Liver (tissue), 9 donors: Measurements from ENCODE around the gene EMP2. TPM values are rescaled to one million over a fixed set of nuclear protein-coding genes. Genes with fewer than 3 reads are reported as not detected.

Experiments
- DNase-seq: peaks from one replicate; pipeline ENCODE4 v3.0.0-alpha.2; 2017; ENCODE audit warnings: low spot score
- H3K27ac ChIP-seq, 2 donors: one replicate each; pipeline ENCODE4 v1.7.0; 2013; ENCODE audit warnings: inconsistent platforms in 2 of 2, low read length in 2 of 2, control low read depth in 1 of 2, low read depth in 1 of 2, mild to moderate bottlenecking in 1 of 2
- H3K27me3 ChIP-seq, 4 donors: one replicate each; pipeline versions ENCODE4 v1.6.1 to v1.7.0; 2013; ENCODE audit warnings: low read length in 3 of 4, inconsistent platforms in 1 of 4, mild to moderate bottlenecking in 1 of 4, moderate library complexity in 1 of 4; ENCODE audit not compliant: control insufficient read depth in 4 of 4, insufficient read depth in 4 of 4
- H3K36me3 ChIP-seq, 4 donors: one replicate each; pipeline versions ENCODE4 v1.6.1 to v1.7.0; 2013; ENCODE audit warnings: low read length in 3 of 4, mild to moderate bottlenecking in 3 of 4, low read depth in 1 of 4, moderate library complexity in 1 of 4; ENCODE audit not compliant: control insufficient read depth in 4 of 4, insufficient read depth in 3 of 4
- H3K4me1 ChIP-seq, 4 donors: one replicate each; pipeline versions ENCODE4 v1.6.1 to v1.7.0; 2013; ENCODE audit warnings: low read length in 3 of 4, mild to moderate bottlenecking in 3 of 4, moderate library complexity in 1 of 4; ENCODE audit not compliant: control insufficient read depth in 4 of 4, insufficient read depth in 4 of 4
- H3K4me3 ChIP-seq, 3 donors: one replicate each; pipeline versions ENCODE4 v1.6.1 to v1.7.0; 2013; ENCODE audit warnings: low read length in 3 of 3, control low read depth in 1 of 3, low read depth in 1 of 3, mild to moderate bottlenecking in 1 of 3
- H3K9ac ChIP-seq, 2 donors: one replicate each; pipeline ENCODE4 v1.7.0; 2013; ENCODE audit warnings: low read length in 2 of 2, mild to moderate bottlenecking in 2 of 2, moderate library complexity in 2 of 2, control low read depth in 1 of 2, low read depth in 1 of 2
- H3K9me3 ChIP-seq, 4 donors: one replicate each; pipeline versions ENCODE4 v1.6.1 to v1.7.0; 2013; ENCODE audit warnings: low read length in 3 of 4; ENCODE audit not compliant: control insufficient read depth in 4 of 4
- ATF3 ChIP-seq: IDR thresholded peaks from 2 replicates; pipeline ENCODE4 v1.6.1; 2016; ENCODE audit warnings: antibody characterized with exemption
- FOXA1 ChIP-seq: IDR thresholded peaks from 2 replicates; pipeline ENCODE4 v1.6.1; 2016; ENCODE audit warnings: antibody characterized with exemption
- FOXA2 ChIP-seq: IDR thresholded peaks from 2 replicates; pipeline ENCODE4 v1.6.1; 2016; ENCODE audit warnings: antibody characterized with exemption
- GABPA ChIP-seq, 2 donors: IDR thresholded peaks in 1 of 2; conservative IDR thresholded peaks in 1 of 2; 2 replicates each; pipeline ENCODE4 v1.6.1; 2016; ENCODE audit warnings: antibody characterized with exemption in 2 of 2, mild to moderate bottlenecking in 1 of 2, moderate library complexity in 1 of 2
- HNF4G ChIP-seq: IDR thresholded peaks from 2 replicates; pipeline ENCODE4 v1.6.1; 2016; ENCODE audit warnings: antibody characterized with exemption
- NR2F2 ChIP-seq: IDR thresholded peaks from 2 replicates; pipeline ENCODE4 v1.6.1; 2016; ENCODE audit warnings: antibody characterized with exemption
- RAD21 ChIP-seq, 2 donors: IDR thresholded peaks; 2 replicates each; pipeline ENCODE4 v1.6.1; 2016; ENCODE audit warnings: antibody characterized with exemption in 2 of 2, mild to moderate bottlenecking in 2 of 2
- REST ChIP-seq: IDR thresholded peaks from 2 replicates; pipeline ENCODE4 v1.6.1; 2016; ENCODE audit warnings: antibody characterized with exemption, mild to moderate bottlenecking
- RXRA ChIP-seq, 2 donors: IDR thresholded peaks; 2 replicates each; pipeline ENCODE4 v1.6.1; 2017 to 2018; ENCODE audit warnings: antibody characterized with exemption in 2 of 2, mild to moderate bottlenecking in 1 of 2
- SP1 ChIP-seq: IDR thresholded peaks from 2 replicates; pipeline ENCODE4 v1.6.1; 2018; ENCODE audit warnings: antibody characterized with exemption, mild to moderate bottlenecking
- YY1 ChIP-seq: IDR thresholded peaks from 2 replicates; pipeline ENCODE4 v1.6.1; 2016; ENCODE audit warnings: antibody characterized with exemption, mild to moderate bottlenecking
- ZBTB33 ChIP-seq: IDR thresholded peaks from 2 replicates; pipeline ENCODE4 v1.6.1; 2016; ENCODE audit warnings: antibody characterized with exemption
- WGBS: extraction: QIAGEN DNeasy Blood & Tissue Kit; methylation state at CpG from one replicate; pipeline ENCODE4 v1.1.7; 2013; 5-methylcytosine and 5-hydroxymethylcytosine counted together
- polyA plus RNA-seq, 2 donors: library from polyadenylated mRNA; stranded (reverse) in 1 of 2; unstranded in 1 of 2; fragments of 200-250 nt in 1 of 2; fragments of >200 nt in 1 of 2; fragmentation: Nextera tagmentation in 1 of 2; extraction: Ambion mirVana in 1 of 2; gene quantifications; one replicate each; pipeline versions ENCODE4 v1.2.1 to v1.2.3, GENCODE V29; 2013 to 2015
- total RNA-seq, 2 donors: library from RNA; depleted of rRNA; stranded (reverse); fragments of >200 nt; gene quantifications; one replicate each; pipeline ENCODE4 v1.2.3, GENCODE V29; 2014
- donor health status: healthy.
- donor health status: healthy.
- donor health status: healthy.
- donor health status: healthy.
- donor health status: healthy.

Gene EMP2
- total and polyA plus RNA-seq, 4 donors: 6.2 to 138 (median 66.7) TPM

- Histone ChIP-seq H3K27ac (no peak overlapping the region), H3K9me3 (no peaks in the 10 kb centered on the region), H3K9ac (no peak overlapping the region), H3K36me3 (no peaks in the 10 kb centered on the region), H3K4me1 (peaks cover 0 to 20% (median 8%) of the 10 kb centered on the region in 4 donors), H3K27me3 (no peaks in the 10 kb centered on the region), H3K4me3 (no peak overlapping the region)
- TF ChIP-seq FOXA1 (no peak), REST (no peak), YY1 (no peak), RAD21 (IDR thresholded peaks at IDR 0.05) (no peak), GABPA (IDR thresholded peaks at IDR 0.05 in 1 of 2, conservative IDR thresholded peaks at IDR 0.05 in 1 of 2) (no peak), HNF4G (no peak), SP1 (no peak), ZBTB33 (no peak), FOXA2 (no peak), ATF3 (no peak), NR2F2 (no peak), RXRA (IDR thresholded peaks at IDR 0.05) (no peak)
- 67% methylated on average over 2 of the region's 2 CpGs for whole genome bisulfite sequencing
- no peak for DNase-seq
Observed at GRCh38 chr16:10581507-10581906, 1.1 kb upstream of the EMP2 start.

- no peak for TF ChIP-seq GABPA (IDR thresholded peaks at IDR 0.05 in 1 of 2, conservative IDR thresholded peaks at IDR 0.05 in 1 of 2)
- TF ChIP-seq RAD21 (IDR thresholded peaks at IDR 0.05): no peak
- no peak for TF ChIP-seq REST
- TF ChIP-seq FOXA2: no peak
- 35% methylated on average over 7 of the region's 7 CpGs for WGBS
- Histone ChIP-seq H3K27me3 (no peaks in the 10 kb centered on the region), H3K9me3 (no peaks in the 10 kb centered on the region), H3K9ac (peak overlapping the region in 1 of 2 donors; percentile 86), H3K27ac (peak overlapping the region; percentile 65 to 84), H3K4me3 (peak overlapping the region in 2 of 3 donors; percentile 60 to 88), H3K4me1 (peaks cover 0 to 20% (median 8%) of the 10 kb centered on the region in 4 donors), H3K36me3 (no peaks in the 10 kb centered on the region)
- no peak for DNase-seq
Observed at GRCh38 chr16:10580883-10581247, 467 bp upstream of the EMP2 start.
